MM.1S (cell line): Measurements from ENCODE around the gene HACE1.

Experiments
- DNase-seq: peaks from one replicate; pipeline ENCODE4 v3.0.0-alpha.2; 2015
- H2AFZ ChIP-seq: fragments of 300-600 bp; sonication (generic); 2 replicates; pipeline ENCODE4 v1.6.0; 2016; ENCODE audit warnings: antibody characterized with exemption, low read length
- H3F3A ChIP-seq: fragments of 300-600 bp; sonication (generic); 2 replicates; pipeline ENCODE4 v1.6.1; 2016; ENCODE audit warnings: mild to moderate bottlenecking, antibody characterized with exemption, low read length, moderate library complexity, mixed read lengths; ENCODE audit not compliant: insufficient read depth
- H3K27ac ChIP-seq: fragments of 300-600 bp; sonication (generic); 2 replicates; pipeline ENCODE4 v1.5.1; 2016; ENCODE audit warnings: mild to moderate bottlenecking, low read length
- H3K27me3 ChIP-seq: fragments of 300-600 bp; sonication (generic); replicated peaks from 2 replicates; pipeline ENCODE4 v1.6.0; 2016; ENCODE audit warnings: low read length; ENCODE audit not compliant: insufficient read depth
- H3K36me3 ChIP-seq: fragments of 300-600 bp; sonication (generic); replicated peaks from 2 replicates; pipeline ENCODE4 v1.6.1; 2016; ENCODE audit warnings: mild to moderate bottlenecking, low read length, mixed read lengths; ENCODE audit not compliant: insufficient read depth
- H3K4me1 ChIP-seq: fragments of 300-600 bp; sonication (generic); 2 replicates; pipeline ENCODE4 v1.6.1; 2016; ENCODE audit warnings: low read length, mixed read lengths
- H3K4me2 ChIP-seq: fragments of 300-600 bp; sonication (generic); 2 replicates; pipeline ENCODE4 v1.6.0; 2016; ENCODE audit warnings: low read depth, low read length
- H3K4me3 ChIP-seq: fragments of 300-600 bp; sonication (generic); 2 replicates; pipeline ENCODE4 v1.5.1; 2016; ENCODE audit warnings: low read length, mixed read lengths
- H3K79me2 ChIP-seq: fragments of 300-600 bp; sonication (generic); 2 replicates; pipeline ENCODE4 v1.6.1; 2016; ENCODE audit warnings: mixed run types, low read length, mixed read lengths
- H3K9ac ChIP-seq: fragments of 300-600 bp; sonication (generic); 2 replicates; pipeline ENCODE4 v1.6.1; 2016; ENCODE audit warnings: low read length, mixed read lengths
- H3K9me2 ChIP-seq: fragments of 300-600 bp; sonication (generic); replicated peaks from 2 replicates; pipeline ENCODE4 v1.6.1; 2016; ENCODE audit warnings: mild to moderate bottlenecking, low read length, mixed read lengths; ENCODE audit not compliant: insufficient read depth
- H3K9me3 ChIP-seq: fragments of 300-600 bp; sonication (generic); replicated peaks from 2 replicates; pipeline ENCODE4 v1.6.1; 2016; ENCODE audit warnings: mild to moderate bottlenecking, low read length, mixed read lengths; ENCODE audit not compliant: insufficient read depth
- H4K20me1 ChIP-seq: fragments of 300-600 bp; sonication (generic); 2 replicates; pipeline ENCODE4 v1.6.1; 2016; ENCODE audit warnings: mild to moderate bottlenecking, low read length, moderate library complexity, mixed read lengths; ENCODE audit not compliant: insufficient read depth
- CTCF ChIP-seq: fragments of 300-600 bp; sonication (generic); IDR thresholded peaks from 2 replicates; pipeline ENCODE4 v1.5.1; 2016; ENCODE audit warnings: antibody characterized with exemption, low read length, mixed read lengths
- EZH2 ChIP-seq: fragments of 300-600 bp; sonication (generic); optimal IDR thresholded peaks from 2 replicates; pipeline ENCODE3; 2017; ENCODE audit warnings: low read depth, mild to moderate bottlenecking, antibody characterized with exemption, low read length, mixed read lengths
- EZH2phosphoT487 ChIP-seq: fragments of 300-600 bp; sonication (generic); IDR thresholded peaks from 2 replicates; pipeline ENCODE4 v1.6.1; 2018; ENCODE audit warnings: antibody characterized with exemption, low read length

HACE1 gene

GRCh38 chr6:104788400-104788799 is 71.3 kb downstream of the HACE1 start:
- peak; percentile 28 for DNase-seq
- Histone ChIP-seq H3K27me3 (no peaks in the 10 kb centered on the region), H2AFZ (peak overlapping the region; percentile 16; the same call in 1 of the 2 replicates), H3F3A (no peaks in the 10 kb centered on the region), H3K36me3 (no peaks in the 10 kb centered on the region), H3K79me2 (no peaks in the 10 kb centered on the region), H3K9me3 (no peaks in the 10 kb centered on the region), H3K9ac (no peak overlapping the region), H4K20me1 (no peaks in the 10 kb centered on the region), H3K4me1 (peaks cover 25% of the 10 kb centered on the region), H3K4me2 (peak overlapping the region; percentile 29), H3K27ac (peak overlapping the region; percentile 18; the same call in 1 of the 2 replicates), H3K9me2 (no peaks in the 10 kb centered on the region), H3K4me3 (no peak overlapping the region)
- TF ChIP-seq EZH2: no peak
- no peak for TF ChIP-seq CTCF
- no peak for TF ChIP-seq EZH2phosphoT487

GRCh38 chr6:104787305-104787704 is 72.4 kb downstream of the HACE1 start:
- Histone ChIP-seq H3K4me1 (peaks cover 25% of the 10 kb centered on the region), H3K9ac (no peak overlapping the region), H3K36me3 (no peaks in the 10 kb centered on the region), H3F3A (no peaks in the 10 kb centered on the region), H3K27ac (no peak overlapping the region), H4K20me1 (no peaks in the 10 kb centered on the region), H3K9me3 (no peaks in the 10 kb centered on the region), H3K27me3 (no peaks in the 10 kb centered on the region), H3K9me2 (no peaks in the 10 kb centered on the region), H2AFZ (no peak overlapping the region), H3K79me2 (no peaks in the 10 kb centered on the region), H3K4me2 (peak overlapping the region; percentile 15; the same call in 1 of the 2 replicates), H3K4me3 (no peak overlapping the region)
- no peak for TF ChIP-seq CTCF
- TF ChIP-seq EZH2phosphoT487: no peak
- no peak for TF ChIP-seq EZH2
- no peak for DNase-seq

GRCh38 chr6:104784884-104785283 is 74.8 kb downstream of the HACE1 start:
- no peak overlapping the region for H2AFZ ChIP-seq
- TF ChIP-seq EZH2phosphoT487 (no peak), EZH2 (no peak), CTCF (no peak)
- no peaks in the 10 kb centered on the region for H4K20me1 ChIP-seq
- no peaks in the 10 kb centered on the region for H3K9me3 ChIP-seq
- H3K79me2 ChIP-seq: no peaks in the 10 kb centered on the region
- H3K9me2 ChIP-seq: no peaks in the 10 kb centered on the region
- no peaks in the 10 kb centered on the region for H3F3A ChIP-seq
- no peak overlapping the region for H3K27ac ChIP-seq
- no peak overlapping the region for H3K4me2 ChIP-seq
- no peak overlapping the region for H3K4me3 ChIP-seq
- peaks cover 24% of the 10 kb centered on the region for H3K4me1 ChIP-seq
- no peak overlapping the region for H3K9ac ChIP-seq
- no peak for DNase-seq
- H3K36me3 ChIP-seq: no peaks in the 10 kb centered on the region
- no peaks in the 10 kb centered on the region for H3K27me3 ChIP-seq
